Left ventricle myocardium inferior (tissue), 1 donor: ENCODE results near the gene KIRREL3. TPM values are rescaled to one million over a fixed set of nuclear protein-coding genes. Genes with fewer than 3 reads are reported as not detected.

ENCODE experiments used
- DNase-seq: peaks from one replicate; pipeline ENCODE4 v3.0.0-alpha.2; 2020
- H3K27ac ChIP-seq: fragments of 200-600 bp; replicated peaks from 2 replicates; pipeline ENCODE4 v1.8.0; 2021
- H3K27me3 ChIP-seq: fragments of 200-600 bp; 2 replicates; pipeline ENCODE4 v1.8.0; 2021; ENCODE audit warnings: low read depth
- H3K36me3 ChIP-seq: fragments of 200-600 bp; 2 replicates; pipeline ENCODE4 v1.8.0; 2021
- H3K4me1 ChIP-seq: fragments of 200-600 bp; 2 replicates; pipeline ENCODE4 v1.8.0; 2021
- H3K4me3 ChIP-seq: fragments of 200-600 bp; 2 replicates; pipeline ENCODE4 v1.8.0; 2021; ENCODE audit warnings: mild to moderate bottlenecking, moderate library complexity
- H3K9me3 ChIP-seq: fragments of 200-600 bp; replicated peaks from 2 replicates; pipeline ENCODE4 v1.8.0; 2021
- intact Hi-C: fragments of 100-400 bp; cut with micrococcal nuclease; formaldehyde crosslinking; loops from one replicate; pipeline ENCODE4 v1.11.0; 2022
- total RNA-seq: library from RNA; stranded (reverse); fragmentation: NEBNext Ultra II Directional; extraction: Animal tissue kit (Norgen Biotek cat#: 25700); gene quantifications from one replicate; pipeline ENCODE4 v1.2.1, GENCODE V29; 2021
- TF ChIP-seq, protein P1 (sequence below): fragments of 200-600 bp; IDR thresholded peaks from 2 replicates; pipeline ENCODE4 v1.8.0; 2021; ENCODE audit warnings: antibody characterized with exemption, mild to moderate bottlenecking, borderline replicate concordance
- donor health status: DM: no; HTN: yes; CAD: no; lungs with severe emphysema.

KIRREL3 gene
- total RNA-seq, 1 donor from 2014 or later: 0.74 TPM

- Histone ChIP-seq H3K36me3 (peaks cover 15% of the 10 kb centered on the region), H3K27ac (no peak overlapping the region), H3K4me1 (peaks cover 46% of the 10 kb centered on the region), H3K9me3 (no peaks in the 10 kb centered on the region), H3K4me3 (no peak overlapping the region), H3K27me3 (no peaks in the 10 kb centered on the region)
- intact Hi-C loops: no loop called here
- DNase-seq: no peak
- TF ChIP-seq, protein P1, sequence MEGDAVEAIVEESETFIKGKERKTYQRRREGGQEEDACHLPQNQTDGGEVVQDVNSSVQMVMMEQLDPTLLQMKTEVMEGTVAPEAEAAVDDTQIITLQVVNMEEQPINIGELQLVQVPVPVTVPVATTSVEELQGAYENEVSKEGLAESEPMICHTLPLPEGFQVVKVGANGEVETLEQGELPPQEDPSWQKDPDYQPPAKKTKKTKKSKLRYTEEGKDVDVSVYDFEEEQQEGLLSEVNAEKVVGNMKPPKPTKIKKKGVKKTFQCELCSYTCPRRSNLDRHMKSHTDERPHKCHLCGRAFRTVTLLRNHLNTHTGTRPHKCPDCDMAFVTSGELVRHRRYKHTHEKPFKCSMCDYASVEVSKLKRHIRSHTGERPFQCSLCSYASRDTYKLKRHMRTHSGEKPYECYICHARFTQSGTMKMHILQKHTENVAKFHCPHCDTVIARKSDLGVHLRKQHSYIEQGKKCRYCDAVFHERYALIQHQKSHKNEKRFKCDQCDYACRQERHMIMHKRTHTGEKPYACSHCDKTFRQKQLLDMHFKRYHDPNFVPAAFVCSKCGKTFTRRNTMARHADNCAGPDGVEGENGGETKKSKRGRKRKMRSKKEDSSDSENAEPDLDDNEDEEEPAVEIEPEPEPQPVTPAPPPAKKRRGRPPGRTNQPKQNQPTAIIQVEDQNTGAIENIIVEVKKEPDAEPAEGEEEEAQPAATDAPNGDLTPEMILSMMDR: no peak
These were observed 597.5 kb downstream of the KIRREL3 start for GRCh38 chr11:126403022-126403581.

GRCh38 chr11:126400479-126400878 is 600.1 kb downstream of the KIRREL3 start:
- intact Hi-C loops: no loop called here
- Histone ChIP-seq H3K36me3 (no peaks in the 10 kb centered on the region), H3K27me3 (no peaks in the 10 kb centered on the region), H3K9me3 (no peaks in the 10 kb centered on the region), H3K4me3 (no peak overlapping the region), H3K27ac (no peak overlapping the region), H3K4me1 (peaks cover 44% of the 10 kb centered on the region)
- TF ChIP-seq, protein P1: no peak
- DNase-seq: no peak

DNA sequence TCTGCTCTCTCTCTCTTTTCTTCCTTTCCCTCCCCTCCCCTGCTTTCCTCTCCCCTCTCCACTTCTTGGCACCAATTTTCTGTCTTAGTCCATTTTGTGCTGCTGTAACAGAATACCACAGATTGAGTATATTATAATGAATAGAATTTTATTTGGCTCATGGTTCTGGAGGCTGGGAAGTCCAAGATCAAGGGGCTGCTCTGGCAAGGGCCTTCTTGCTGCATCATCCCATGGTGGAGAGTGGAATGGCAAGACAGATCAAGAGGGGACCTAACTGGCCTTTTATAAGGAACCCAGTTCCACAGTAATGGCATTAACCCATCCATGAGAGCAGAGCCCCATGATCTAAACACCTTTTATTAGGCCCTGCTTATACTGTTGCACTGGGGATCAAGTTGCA is 600.6 kb downstream of the KIRREL3 start:
- Histone ChIP-seq H3K9me3 (no peaks in the 10 kb centered on the region), H3K4me3 (no peak overlapping the region), H3K36me3 (no peaks in the 10 kb centered on the region), H3K27ac (no peak overlapping the region), H3K27me3 (no peaks in the 10 kb centered on the region), H3K4me1 (peaks cover 44% of the 10 kb centered on the region)
- no peak for DNase-seq
- TF ChIP-seq, protein P1: no peak
- intact Hi-C loops: no loop called here

DNA sequence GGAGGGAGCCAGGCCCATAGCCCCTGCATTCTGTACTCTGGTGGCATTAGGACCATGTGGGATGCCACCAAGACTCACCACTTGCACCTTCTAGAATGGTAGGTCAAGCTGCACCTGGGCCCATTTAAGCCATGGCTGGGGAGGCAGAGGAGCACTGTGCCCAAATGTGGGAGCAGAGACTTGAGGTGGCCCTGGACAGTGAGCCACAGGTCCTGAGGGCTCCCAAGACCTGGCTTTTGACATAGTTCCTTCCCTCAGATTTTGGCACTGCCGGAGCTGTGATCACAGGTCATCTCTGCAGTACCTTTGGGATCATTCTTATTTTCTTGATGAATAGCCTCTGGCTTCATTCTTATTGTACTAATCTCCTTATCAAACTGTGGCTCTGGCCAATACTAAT is 601.8 kb downstream of the KIRREL3 start:
- intact Hi-C loops: no loop called here
- TF ChIP-seq, protein P1: no peak

GRCh38 chr11:126398296-126398695 is 602.3 kb downstream of the KIRREL3 start:
- Histone ChIP-seq H3K9me3 (no peaks in the 10 kb centered on the region), H3K27ac (no peak overlapping the region), H3K36me3 (no peaks in the 10 kb centered on the region), H3K4me3 (no peak overlapping the region), H3K4me1 (peaks cover 43% of the 10 kb centered on the region), H3K27me3 (no peaks in the 10 kb centered on the region)
- intact Hi-C loops: no loop called here
- TF ChIP-seq, protein P1: no peak
- DNase-seq: no peak

More for the DNA sequence above, 601.8 kb downstream of the KIRREL3 start:
- H3K36me3 ChIP-seq: no peaks in the 10 kb centered on the region
- H3K4me3 ChIP-seq: no peak overlapping the region
- no peak for DNase-seq
- no peak overlapping the region for H3K27ac ChIP-seq
- H3K9me3 ChIP-seq: no peaks in the 10 kb centered on the region
- H3K27me3 ChIP-seq: no peaks in the 10 kb centered on the region
- peaks cover 42% of the 10 kb centered on the region for H3K4me1 ChIP-seq
